Choroid plexus epithelial cell (primary cell): ENCODE measurements around the gene SDC1.
"Not testable (repeated sequence)": the region's sequence is repeated elsewhere in the genome, so short reads cannot be mapped to it uniquely, and the experiment has no call there.

Experiments
- DNase-seq: peaks from one replicate; pipeline ENCODE4 v3.0.0-alpha.2; 2010; ENCODE audit warnings: low read depth
- H3K4me3 ChIP-seq: 2 replicates; pipeline ENCODE4 v1.5.1; 2011; ENCODE audit warnings: low read depth, mild to moderate bottlenecking, control low read depth, low read length, moderate library complexity
- CTCF ChIP-seq: conservative IDR thresholded peaks from 2 replicates; pipeline ENCODE4 v1.5.1; 2011; ENCODE audit warnings: low read depth, mild to moderate bottlenecking, control low read depth, inconsistent platforms, low read length, moderate library complexity

The SDC1 gene

GRCh38 chr2:20196053-20196656 is 28.8 kb downstream of the SDC1 start:
- no peak for DNase-seq
- no peak for TF ChIP-seq CTCF
- H3K4me3 ChIP-seq = no peak overlapping the region

DNA sequence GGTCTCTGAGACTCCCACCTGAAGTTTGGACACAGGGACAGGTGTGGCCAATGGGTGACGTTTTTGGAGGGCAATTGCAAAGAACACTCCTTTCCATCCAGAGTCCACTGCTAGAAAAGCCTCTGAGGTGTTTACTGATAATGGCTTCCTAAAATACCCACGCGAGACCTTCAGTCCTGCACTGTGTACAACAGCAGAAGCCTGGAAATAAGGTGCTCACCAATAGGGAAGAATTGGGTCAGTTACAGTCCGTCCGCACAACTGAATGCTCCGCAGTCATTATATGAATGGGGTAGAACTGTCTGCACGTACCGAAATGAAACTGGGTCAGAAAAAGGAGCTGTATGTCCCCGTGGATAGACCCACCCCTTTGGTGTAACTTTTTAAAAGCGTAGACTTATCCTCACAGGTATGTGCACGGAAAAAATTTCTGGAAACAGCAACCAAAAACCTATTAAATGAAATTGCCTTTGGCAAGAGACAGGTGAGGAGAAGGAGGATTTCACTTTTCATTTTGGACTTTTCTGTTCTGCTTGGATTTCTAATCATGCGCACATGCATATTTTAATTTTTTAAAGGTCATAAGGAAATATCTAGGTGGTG is 29.4 kb downstream of the SDC1 start:
- no peak for TF ChIP-seq CTCF
- DNase-seq = no peak
- no peak overlapping the region for H3K4me3 ChIP-seq

- H3K4me3 ChIP-seq, DNase-seq: not testable (repeated sequence)
Observed at GRCh38 chr2:20195016-20195411, 29.9 kb downstream of the SDC1 start.

- no peak for DNase-seq
- TF ChIP-seq CTCF = no peak
- H3K4me3 ChIP-seq = no peak overlapping the region
Observed at GRCh38 chr2:20194097-20195015, 30.6 kb downstream of the SDC1 start.

- TF ChIP-seq CTCF = no peak
- no peak for DNase-seq
Observed at GRCh38 chr2:20193185-20193584, 31.7 kb downstream of the SDC1 start.

GRCh38 chr2:20192781-20193180 is 32.1 kb downstream of the SDC1 start:
- H3K4me3 ChIP-seq = no peak overlapping the region
- DNase-seq = no peak
- TF ChIP-seq CTCF = no peak

More at GRCh38 chr2:20193185-20193584, 31.7 kb downstream of the SDC1 start:
- H3K4me3 ChIP-seq = no peak overlapping the region
